GM12874 (cell line): ENCODE measurements around the gene SGMS1.

ENCODE experiments used
- CTCF ChIP-seq: IDR thresholded peaks from 2 replicates; pipeline ENCODE4 v1.5.1; 2011; ENCODE audit warnings: low read depth, mild to moderate bottlenecking, control low read depth, low read length, moderate library complexity; ENCODE audit not compliant: insufficient read depth

The SGMS1 gene

GRCh38 chr10:50585921-50586739 lies 37.6 kb downstream of the SGMS1 start:
- no peak for TF ChIP-seq CTCF

GRCh38 chr10:50582766-50583762 lies 40.7 kb downstream of the SGMS1 start:
- no peak for TF ChIP-seq CTCF

GRCh38 chr10:50582046-50582445 lies 41.7 kb downstream of the SGMS1 start:
- TF ChIP-seq CTCF: no peak

DNA sequence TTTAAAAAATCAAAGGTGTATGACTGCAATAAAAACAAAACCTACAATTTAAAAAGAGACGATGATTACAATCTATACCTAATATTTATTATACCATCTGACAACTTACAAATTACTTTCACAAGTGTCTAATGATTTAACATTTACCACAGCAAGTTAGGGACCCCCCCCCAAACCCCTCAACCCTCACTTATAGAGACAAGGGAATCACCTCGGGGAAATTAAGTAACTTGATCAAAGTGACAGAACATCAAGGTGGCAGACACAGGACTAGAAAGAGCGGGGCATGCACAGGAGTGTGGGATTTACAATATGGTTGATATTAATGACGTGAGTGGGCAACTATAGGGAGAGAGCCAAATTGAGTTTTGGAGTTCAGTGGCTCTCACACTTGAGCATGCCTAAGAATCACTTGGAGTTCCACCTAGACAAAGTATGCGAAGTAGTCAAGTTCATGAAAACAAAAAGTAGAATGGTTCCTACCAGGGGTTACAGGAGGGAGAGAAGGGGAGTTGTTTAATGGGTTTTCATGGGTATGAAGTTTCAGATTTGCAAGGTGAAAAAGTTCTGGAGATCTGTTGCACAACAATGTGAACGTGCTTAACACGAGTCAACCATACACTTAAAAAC lies 43.4 kb downstream of the SGMS1 start:
- TF ChIP-seq CTCF: no peak

DNA sequence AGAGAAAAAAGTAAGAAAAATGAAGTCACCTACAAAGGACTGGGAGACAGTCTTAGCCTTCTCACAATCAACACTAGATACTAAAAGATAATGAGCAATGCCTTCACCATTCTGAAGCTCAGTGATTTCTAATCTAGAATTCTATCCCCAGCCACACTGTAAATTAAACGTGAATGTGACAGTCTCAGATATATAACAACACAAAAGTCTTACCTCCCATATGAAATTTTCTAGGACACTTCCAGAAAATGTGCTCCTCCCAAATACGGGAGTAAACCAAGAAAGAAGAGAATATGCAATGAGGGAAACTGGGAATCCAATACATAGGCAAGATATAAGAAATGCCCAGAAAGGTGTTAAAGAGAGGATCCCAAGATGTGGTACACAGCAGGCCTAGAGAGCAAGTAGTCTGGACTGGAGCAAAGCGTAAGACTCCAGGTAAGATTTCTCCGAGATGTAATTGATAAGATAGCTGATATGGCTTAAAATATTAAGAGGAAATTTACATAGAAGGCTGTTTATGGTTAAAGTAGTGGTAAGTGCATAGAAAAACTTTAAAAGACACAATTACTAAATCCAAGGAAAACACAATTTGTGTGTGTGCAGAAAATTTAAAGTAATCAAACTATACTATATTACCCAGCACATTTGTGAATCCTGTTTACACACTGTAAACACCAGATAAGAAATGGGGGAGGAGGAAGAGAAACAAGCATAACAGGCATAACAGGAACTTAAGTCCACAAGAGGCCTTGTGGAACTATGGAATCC lies 44.1 kb downstream of the SGMS1 start:
- TF ChIP-seq CTCF: no peak

- no peak for TF ChIP-seq CTCF
Observed at GRCh38 chr10:50578949-50579348, 44.8 kb downstream of the SGMS1 start.
